GM12864 (cell line): ENCODE measurements around the gene RBP3.

ENCODE experiments used
- DNase-seq: peaks from one replicate; pipeline ENCODE4 v3.0.0-alpha.2; 2011; ENCODE audit warnings: low read depth
- H3K4me3 ChIP-seq: 2 replicates; pipeline ENCODE4 v1.5.1; 2011; ENCODE audit warnings: mild to moderate bottlenecking, low read depth, low read length, control low read depth
- TF ChIP-seq, protein P1 (sequence below): IDR thresholded peaks from 2 replicates; pipeline ENCODE4 v1.5.1; 2011; ENCODE audit warnings: low read depth, mild to moderate bottlenecking, moderate library complexity, low read length, control low read depth, inconsistent platforms; ENCODE audit errors: missing control alignments

RBP3 gene

DNA sequence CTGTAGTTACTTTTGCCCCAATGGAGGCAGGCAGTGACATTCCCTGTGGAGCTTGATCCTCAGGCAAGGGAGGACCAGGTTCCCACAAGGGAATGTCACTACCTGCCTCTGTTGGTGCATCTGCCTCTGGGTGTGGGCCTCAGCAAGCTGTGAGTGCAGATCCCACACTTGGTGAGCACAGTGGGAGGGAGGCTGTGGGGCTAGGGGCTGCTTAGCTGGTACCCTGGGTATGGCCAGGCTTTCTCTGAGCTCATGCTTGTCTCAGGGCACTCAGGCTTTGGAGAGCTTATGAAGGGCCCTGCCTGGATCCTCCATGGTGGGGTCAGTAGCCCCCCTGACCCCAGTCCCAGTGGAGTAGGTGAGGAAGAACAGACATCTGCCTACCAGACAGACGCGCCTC, 52.1 kb downstream of the RBP3 start:
- H3K4me3 ChIP-seq = no peak overlapping the region
- TF ChIP-seq, protein P1, sequence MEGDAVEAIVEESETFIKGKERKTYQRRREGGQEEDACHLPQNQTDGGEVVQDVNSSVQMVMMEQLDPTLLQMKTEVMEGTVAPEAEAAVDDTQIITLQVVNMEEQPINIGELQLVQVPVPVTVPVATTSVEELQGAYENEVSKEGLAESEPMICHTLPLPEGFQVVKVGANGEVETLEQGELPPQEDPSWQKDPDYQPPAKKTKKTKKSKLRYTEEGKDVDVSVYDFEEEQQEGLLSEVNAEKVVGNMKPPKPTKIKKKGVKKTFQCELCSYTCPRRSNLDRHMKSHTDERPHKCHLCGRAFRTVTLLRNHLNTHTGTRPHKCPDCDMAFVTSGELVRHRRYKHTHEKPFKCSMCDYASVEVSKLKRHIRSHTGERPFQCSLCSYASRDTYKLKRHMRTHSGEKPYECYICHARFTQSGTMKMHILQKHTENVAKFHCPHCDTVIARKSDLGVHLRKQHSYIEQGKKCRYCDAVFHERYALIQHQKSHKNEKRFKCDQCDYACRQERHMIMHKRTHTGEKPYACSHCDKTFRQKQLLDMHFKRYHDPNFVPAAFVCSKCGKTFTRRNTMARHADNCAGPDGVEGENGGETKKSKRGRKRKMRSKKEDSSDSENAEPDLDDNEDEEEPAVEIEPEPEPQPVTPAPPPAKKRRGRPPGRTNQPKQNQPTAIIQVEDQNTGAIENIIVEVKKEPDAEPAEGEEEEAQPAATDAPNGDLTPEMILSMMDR = no peak
- DNase-seq = no peak

DNA sequence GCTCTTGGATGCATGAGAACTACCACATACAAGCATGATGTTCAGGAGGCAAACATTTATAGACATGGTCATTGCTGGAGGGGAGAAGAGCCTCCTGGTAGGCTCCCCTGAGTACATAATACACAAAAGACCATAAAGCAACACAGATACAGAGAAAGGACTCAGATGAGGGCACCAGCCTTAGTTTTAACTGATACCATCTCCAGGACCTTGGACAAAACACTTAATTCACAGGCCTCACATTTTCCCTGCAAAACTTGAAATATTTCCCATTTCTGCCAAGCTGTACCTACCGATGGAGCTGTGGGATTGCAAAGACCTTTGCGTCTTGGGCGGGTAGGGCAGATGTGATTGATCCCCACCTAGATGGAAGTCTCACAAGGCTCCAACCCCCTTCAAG, 52.6 kb downstream of the RBP3 start:
- no peak for DNase-seq
- TF ChIP-seq, protein P1 = no peak
- H3K4me3 ChIP-seq = no peak overlapping the region

DNA sequence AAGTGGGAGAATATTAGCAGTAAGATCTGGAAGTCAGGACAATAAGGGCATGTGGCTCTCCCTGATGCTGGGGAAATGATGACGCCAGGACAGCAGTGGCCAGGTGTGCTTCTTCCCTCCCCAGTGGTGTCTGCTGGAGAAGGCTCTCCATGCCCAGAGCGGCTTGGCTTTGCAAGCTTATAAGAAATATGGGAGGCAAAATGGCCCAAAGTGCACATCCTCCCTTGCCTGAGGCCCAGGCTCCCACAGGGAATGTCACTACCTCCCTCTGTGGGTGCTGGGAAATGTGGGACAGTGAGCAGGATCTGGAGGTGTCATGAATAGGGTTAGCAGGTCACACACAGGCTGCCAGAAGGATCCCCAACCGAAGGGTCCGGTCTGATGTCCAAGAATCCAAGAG, 53.0 kb downstream of the RBP3 start:
- TF ChIP-seq, protein P1 = no peak
- DNase-seq = no peak
- no peak overlapping the region for H3K4me3 ChIP-seq

DNA sequence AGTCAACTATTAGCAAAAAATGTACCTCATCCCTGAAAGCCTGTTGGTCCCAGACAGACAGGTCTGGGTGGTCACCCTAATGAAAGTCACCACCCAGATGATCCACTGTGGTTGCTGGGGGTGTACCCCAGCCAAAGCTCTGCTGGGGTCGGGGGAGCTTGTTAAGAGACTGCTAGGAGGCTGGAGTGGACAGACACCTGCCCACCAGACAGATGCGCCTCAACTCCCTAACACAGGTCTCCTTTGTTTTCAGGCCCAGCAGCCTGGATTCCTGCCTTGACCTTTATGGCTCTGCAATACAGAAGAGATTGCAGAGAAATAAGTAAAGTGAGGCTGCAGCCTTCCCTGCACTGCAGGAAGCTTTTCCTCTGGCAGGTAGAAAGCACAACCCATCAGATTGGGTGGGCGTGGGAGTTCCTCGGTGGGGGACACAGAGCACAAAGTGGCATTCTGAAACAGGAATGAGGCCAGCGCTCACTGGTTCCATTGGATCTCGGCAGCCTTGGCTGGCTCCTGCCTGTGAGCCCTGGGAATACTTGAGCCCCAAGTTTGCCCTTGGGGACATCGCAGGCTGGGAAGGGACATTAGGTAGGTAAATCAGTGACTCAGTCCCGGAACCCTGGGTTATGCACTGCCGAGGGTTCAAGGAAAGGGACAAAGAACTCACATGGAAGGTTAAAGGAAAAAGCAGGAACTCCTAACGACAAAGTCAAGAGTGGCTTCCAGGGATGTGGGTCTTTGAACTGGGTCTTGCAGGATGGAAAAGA, 53.9 kb downstream of the RBP3 start:
- TF ChIP-seq, protein P1 = no peak
- DNase-seq = no peak
- H3K4me3 ChIP-seq = no peak overlapping the region

DNA sequence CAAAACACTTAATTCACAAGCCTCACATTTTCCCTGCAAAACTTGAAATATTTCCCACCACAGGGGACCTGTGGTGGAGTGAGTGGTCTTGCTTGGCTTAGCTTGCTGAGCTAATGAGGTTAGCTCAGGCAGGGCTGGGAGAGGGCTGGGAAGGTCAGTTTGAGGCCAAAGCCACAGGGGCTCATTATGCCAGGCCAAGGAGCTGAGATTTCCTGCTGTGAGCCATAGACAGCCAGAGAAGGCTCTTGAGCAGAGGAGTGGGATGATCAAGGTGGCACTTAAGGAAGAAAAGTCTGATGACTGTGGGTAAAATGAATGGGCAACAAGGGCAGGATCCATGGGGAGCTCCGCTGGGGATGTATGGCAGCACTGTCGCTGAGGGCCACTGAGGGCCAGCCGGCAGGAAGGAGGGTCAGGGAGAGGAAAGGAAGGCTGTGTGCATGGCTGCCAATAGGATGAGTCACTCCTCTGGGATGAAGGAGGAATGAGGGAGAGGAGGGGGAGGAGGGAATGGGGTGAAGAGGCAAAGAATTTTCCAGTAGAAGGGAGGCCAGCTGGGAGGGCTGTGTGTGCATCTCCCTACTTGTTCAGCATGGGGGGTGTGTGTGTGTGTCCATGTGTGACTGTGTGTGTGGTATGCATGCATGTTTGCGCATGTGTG, 54.6 kb downstream of the RBP3 start:
- no peak for DNase-seq
- H3K4me3 ChIP-seq = no peak overlapping the region
- TF ChIP-seq, protein P1 = no peak

DNA sequence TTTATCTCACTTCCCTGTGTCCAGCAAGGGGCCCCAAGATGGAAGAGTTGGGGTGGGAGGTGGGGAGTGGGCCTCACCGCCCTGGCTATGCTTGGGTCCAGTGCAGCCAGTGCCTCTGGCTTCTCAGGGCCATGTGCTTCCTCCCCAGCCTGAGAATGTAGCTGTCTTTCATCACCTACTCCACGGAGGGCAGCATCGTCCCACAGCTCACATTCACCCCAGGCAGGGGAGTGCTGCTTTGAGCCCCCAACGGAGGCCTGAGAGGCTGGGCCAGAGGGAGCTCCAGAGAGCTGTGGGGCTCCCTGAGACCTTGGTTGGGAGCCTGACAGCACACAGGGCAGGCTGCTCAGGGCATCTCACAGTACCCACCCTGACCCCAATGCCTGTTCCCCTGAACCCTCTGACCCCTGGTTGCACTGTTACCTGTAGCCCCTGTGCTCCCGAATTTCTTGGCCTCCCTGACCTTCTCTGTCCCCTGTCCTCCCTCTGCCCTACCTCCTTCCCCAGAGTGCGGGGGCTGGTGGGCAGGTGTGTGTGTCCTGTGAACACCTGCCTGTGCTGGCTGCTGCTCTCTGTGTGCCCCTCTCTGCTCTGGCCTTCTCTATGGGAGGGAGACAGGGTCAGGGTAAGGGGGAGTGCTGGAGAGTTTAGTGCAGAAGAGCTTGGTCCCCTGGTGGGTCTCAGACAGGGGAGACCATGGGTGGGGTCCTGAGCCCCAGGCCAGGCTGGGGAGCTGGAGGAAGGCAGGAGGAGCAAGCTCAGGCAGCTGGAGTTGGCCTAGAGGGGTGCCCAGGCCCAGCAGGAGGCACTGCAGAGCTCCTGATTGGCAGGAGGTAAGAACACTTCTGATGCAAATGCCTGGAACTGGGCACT, 55.5 kb downstream of the RBP3 start:
- no peak overlapping the region for H3K4me3 ChIP-seq
- DNase-seq = no peak
- TF ChIP-seq, protein P1 = peak; percentile 31
